GM21526 (cell line): ENCODE data around the gene TGM2.
"Not testable (repeated sequence)": the region's sequence is repeated elsewhere in the genome, so short reads cannot be mapped to it uniquely, and the experiment has no call there.

Experiments
- ATAC-seq: cut with Tn5 transposase; IDR thresholded peaks from one replicate; pipeline ENCODE4 v1.9.1; 2021; ENCODE audit warnings: moderate library complexity; ENCODE audit not compliant: unreplicated experiment, low FRiP score

The TGM2 gene

DNA sequence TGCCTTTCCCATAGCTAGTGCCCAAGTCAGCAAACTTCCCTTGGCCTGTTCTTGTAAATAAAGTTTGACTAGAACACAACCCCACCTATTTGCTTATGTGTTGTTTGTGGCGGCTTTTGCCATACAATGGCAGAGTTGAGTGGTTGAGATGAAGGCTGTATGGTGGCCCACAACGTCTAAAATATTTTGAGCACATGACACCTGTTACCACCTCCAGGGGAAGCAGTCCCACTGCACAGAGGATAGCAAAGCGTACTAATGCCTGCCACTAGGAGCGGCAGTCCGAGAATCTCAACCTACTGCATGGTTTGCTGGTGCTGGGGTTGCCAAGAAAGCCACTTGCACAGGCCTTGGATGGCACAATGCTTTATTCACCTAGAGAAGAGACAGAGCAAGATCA is 58.6 kb downstream of the TGM2 start:
- no peak for ATAC-seq

DNA sequence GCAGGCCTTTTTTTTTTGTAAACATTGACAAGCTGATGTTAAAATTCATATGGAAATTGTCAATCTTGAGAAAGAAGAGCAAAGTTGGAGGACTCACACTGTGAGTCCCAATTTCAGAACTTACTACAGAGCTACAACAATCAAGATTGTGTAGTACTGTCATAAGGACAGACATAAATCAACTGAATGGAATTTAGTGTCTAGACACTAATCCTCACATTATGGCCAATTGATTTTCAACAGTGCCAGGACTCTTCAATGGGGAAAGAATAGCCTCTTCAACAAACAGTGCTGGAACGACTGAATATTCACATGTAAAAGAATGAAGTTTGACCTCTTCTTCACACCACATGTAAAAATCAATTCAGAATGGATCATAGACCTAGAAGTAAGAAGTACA is 60.8 kb downstream of the TGM2 start:
- ATAC-seq: no peak

DNA sequence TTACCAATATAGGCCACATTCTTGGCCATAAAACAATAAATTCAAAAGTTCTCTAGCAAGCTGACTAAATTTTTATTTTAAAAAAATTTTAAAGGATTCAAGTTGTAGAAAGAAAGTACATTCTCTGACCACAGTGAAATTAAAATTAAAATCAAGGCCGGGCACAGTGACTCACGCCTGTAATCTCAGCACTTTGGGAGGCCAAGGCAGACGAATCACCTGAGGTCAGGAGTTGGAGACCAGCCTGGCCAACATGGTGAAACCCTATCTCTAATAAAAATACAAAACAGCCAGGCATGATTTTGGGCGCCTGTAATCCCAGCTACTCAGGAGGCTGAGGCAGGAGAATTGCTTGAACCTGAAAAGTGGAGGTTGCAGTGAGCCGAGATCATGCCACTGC is 62.9 kb downstream of the TGM2 start:
- ATAC-seq: not testable (repeated sequence)

DNA sequence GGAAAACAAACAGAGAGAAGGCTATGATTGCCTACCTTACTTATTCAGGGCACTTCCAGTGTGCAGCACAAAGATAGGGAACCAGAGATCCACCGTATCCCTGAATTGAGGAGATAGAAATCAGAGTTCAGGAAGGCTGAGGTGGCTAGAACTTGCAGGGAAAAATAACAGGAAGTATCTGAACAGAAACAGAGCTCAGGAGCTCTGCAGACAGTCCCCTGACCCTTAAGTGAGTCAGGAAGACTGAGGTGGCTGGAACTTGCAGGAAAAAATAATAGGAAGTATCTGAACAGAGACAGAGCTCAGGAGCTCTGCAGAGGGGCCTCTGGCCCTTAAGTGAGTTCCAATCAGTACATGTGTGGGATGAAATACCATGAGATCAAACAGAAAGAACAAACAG is 66.1 kb downstream of the TGM2 start:
- no peak for ATAC-seq

DNA sequence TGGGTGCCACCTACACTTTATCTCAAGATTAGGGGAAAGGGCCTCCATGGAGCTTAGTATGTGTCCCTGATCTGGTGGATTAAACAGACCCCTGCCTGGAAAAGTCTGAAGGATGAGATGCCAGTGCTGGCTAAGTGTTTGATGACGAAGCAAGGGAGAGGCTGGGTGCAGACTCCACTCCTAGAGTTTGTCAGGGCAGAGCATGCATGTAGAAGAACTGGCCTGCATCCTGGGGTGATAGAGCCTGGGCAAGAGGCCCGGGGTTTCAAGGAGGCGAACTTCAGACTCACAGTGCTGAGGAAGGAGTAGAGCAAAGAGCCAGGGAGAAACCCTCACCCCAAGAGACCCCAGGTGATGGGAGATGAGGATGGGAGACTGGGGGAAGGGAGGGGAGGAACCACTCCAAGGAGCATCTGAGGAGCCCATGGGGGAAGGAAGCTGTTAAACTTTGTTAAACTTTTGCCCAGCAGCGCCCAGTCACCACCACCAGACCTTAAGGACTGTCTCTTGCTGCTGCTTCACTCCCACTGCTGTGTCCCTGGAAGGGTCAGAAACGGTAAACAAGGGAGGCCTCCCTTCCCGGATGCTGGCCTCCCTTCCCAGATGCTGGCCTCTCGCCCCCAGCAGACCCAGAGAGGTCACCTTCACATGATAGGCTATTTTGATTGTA is 69.9 kb downstream of the TGM2 start:
- no peak for ATAC-seq

DNA sequence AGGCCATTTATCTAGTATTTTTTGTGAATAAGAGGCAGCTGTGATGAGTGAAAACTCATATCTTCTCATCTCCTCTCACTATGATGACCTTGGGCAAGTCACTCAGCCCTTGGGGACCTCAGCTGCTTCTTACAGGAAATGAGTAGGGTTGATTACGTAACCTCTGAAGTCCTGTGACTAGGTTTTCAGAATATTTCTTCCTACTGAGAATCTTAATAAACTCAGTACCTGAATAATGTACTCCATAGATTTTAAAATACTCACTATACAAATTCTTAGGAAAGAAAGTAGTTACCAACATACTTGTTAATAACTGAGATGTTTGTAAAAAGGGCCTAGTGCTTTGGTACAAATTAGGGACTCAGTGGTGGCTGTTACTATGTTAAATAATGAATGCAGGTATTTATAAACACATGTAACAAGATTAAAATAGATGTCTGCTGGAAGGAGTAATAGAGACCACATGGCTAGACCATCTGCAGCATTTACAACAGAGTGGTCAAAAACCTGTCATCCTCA is 70.6 kb downstream of the TGM2 start:
- ATAC-seq: peak; percentile 65

DNA sequence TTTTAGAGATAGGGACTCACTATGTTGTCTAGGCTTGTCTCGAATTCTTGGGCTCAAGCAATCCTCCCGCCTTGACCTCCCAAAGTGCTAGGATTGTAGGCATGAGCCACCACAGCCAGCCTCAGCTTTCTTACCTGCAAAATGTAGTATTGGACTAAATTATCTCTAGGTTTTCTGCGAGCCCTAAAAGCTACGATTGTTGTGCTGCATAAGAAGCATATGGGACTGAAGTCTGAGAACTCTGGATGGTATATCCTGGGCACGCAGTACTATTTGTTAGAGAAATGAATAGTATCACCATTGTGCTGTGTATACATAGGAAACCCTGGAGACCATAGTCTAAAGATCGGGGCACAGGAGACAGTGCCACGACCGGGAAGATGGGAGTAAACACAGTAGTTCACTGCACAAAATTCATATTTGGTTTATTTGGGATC is 71.4 kb downstream of the TGM2 start:
- no peak for ATAC-seq

DNA sequence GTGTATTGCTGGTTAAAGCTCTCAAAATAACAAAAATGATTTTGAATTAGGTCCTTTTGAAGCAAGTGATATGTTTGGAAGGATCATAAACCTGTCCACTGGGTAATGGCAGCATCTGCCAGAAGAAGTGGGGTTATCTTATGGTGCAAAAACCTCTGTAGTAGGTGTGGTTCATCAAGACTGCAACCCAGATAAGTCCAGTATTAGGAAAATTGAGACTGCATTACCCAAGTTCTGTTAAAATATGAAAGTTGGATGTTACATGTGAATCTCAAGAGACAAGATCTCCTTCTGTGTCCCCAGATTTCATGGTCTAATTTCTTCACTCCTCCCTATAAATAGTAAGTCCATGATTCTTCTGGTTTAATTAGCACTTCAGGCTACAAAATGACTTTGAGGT is 72.2 kb downstream of the TGM2 start:
- ATAC-seq: no peak

DNA sequence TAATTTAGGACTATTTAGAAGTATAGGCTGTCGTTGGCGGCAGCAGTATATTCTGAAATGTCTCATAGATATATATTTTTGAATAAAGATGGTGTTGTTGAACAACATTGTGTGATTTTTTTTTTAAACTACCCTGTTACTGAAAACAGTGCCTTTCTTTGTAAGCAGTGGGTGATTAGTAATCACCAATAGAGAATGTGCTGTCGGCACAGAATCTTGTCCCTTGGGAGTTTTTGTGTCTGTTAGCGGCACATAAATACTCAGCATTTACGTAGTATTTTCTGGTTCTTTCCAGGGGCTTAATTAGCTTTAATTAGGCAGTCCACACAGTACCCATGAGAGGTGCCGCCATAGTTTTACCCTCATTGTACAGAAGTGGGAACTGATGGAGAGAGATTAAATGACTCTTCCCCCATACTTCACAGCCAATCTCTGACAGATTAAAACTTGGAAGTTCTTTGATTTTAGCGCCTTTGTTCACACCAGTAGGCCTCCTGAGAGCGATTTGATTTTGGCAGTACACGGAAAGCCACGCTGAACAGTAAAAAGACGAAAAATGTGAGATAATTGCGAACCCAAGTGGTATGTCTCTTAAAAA is 72.7 kb downstream of the TGM2 start:
- no peak for ATAC-seq

DNA sequence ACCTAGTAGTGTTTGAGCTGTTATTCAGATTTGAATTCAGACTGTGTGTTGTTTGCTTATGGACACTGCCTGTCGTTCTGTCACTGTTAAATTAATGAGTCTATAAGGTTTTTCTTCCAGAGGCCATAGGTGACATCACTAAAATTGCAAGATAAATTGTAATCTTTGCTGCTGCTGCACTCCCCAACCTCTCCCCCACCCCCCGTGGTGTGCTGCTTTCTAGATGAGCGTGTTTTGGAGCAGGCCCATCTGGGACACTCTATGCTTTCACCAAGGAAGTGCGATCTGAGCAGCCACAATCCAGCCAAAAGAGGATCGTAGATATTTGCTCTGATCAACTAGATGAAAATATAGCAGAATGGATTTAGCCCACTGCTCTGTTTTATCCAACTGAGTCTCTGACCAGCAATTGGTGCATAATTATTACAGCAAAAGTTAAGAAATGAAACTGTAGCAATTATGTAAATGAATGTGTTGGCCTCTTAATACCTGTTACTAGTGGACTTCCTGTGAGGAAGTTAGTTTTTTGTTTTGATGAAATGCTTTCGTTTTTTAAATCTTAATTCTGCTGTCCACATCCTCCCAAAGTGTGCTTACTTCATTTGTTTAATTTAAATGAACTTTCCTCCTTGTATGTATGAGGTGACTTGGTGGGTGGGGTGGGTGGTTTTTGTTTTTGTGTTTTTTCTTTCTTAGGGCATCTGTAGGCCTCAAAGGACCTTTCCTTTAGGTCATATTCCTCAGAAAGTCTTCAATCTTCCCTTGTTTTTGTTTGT is 73.4 kb downstream of the TGM2 start:
- no peak for ATAC-seq

DNA sequence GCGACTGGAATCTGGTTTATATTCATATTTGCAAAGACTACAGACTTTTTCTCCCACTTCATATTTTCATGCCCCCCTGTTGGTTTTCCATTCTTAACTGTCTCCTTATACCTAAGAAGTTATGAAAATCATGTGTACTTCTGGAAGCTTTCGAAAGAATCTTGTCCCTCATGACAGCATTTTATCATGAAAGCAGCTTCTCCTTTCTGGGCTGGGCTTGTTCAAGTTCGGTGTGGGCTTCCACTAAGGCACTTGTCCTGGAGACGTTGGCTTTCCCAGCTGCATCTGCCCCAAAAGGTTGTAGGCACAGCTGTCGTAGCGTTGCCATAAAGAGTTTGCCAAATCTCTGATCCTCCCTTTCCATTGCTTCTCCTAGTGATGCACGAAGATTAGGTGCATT is 75.0 kb downstream of the TGM2 start:
- no peak for ATAC-seq

DNA sequence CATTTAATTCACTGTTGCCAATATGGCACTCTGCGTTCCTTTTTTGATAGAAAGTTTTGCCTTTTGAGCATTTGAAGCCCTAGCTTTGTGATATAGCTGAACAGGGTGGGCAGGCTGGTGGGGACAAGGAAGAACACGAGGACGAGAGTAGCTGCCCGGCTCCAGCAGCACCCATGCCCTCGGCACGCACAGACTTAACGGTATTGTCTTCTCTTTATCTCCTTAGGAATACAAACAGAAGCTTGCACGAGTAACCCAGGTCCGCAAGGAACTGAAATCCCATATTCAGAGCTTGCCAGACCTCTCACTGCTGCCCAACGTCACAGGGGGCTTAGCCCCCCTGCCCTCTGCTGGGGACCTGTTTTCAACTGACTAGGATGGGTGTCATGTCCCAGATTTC is 75.6 kb downstream of the TGM2 start:
- ATAC-seq: no peak

DNA sequence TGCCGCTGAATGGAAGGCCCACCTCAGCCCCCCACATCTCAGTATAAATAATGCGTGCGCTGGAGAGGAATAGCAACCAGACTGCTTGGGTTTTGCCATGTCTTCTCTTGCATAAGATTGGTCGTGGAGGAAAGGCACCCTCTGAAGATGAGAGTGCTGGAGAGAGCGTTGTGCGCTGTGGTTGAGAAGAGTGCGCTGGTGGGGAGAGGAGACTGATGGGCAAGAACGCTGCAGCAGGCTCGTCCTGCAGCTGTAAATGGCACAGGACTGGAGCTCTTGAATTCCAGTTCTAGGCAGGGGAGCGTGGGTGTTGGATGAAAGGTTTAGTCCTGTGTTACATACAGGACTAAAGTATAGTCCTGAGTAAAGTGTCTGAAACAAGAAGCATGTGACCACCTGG is 80.0 kb downstream of the TGM2 start:
- no peak for ATAC-seq

DNA sequence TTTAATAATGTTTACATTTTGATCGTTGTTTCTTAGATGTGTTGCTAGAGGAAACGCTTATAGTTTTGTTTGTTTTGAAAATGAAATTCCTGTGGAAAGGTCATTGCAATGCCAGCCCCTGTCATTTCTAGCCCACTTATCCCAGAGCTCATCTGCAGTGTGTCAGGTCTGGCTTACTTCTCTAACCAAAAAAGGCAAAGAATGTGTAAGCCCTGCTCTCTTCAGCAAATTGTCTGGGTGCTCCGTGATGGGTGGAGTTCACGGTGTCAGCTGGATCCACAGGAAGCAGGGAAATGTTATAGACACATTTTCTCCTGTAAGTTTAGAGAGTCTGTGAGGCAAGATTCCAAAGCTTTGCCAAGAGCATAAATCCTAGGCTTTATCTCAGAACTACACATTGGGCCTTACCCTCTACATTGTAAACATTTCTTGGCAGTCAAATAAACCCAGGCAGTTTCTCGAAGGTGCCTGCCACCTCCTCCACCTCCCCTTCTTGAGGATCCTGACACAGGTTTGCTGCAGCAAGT is 80.6 kb downstream of the TGM2 start:
- no peak for ATAC-seq

DNA sequence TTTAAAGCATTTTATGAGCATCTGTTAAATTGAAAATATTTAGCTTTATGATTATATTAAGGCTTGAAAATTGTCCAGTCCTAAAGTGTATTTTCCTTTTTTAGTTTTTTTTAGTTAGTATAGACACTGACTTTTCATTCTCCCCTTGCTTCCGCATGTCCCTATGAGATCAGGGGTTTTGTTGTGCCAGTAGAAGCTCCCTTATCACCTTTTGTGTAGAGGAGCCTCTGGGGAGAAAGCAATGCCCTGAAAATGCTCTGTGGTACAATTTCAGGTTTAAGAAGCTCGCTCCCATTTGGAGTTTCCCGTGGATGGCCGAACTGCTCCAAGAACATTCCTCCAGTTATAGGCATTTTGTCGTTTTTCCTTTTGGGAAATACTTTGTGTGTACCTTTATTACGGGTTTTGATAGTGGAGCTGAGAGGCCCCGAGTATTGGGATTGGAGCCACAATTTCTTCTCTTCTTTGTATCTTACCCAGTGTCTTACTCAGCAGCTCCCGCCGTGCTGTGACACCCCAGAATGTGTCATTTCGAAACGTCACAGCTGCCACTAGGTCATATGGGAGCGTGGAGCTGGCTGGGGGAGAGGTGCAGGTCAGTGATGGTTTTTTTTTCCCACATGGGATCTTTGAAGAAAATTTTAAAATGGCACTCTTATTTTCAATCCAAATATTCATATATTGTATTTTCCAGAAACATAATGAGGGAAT is 81.6 kb downstream of the TGM2 start:
- no peak for ATAC-seq

DNA sequence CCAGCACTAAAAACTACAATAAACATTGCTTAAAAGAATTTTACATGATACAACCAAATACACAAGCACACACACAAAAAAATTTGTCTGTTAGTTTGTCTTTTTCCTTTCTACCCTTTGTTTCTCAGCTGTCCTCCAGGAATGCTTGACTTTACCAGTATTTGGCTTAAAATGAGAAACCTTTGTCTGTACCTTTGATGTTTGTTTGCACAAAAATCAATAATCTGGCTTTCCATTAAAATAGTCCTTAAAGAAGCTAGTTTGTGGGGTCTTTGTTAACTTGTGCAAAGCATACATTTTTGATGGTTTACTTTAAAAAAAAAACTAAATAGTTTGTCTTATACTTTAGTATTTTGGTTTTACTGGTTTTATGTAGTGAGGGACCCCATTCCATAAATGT is 82.2 kb downstream of the TGM2 start:
- no peak for ATAC-seq

DNA sequence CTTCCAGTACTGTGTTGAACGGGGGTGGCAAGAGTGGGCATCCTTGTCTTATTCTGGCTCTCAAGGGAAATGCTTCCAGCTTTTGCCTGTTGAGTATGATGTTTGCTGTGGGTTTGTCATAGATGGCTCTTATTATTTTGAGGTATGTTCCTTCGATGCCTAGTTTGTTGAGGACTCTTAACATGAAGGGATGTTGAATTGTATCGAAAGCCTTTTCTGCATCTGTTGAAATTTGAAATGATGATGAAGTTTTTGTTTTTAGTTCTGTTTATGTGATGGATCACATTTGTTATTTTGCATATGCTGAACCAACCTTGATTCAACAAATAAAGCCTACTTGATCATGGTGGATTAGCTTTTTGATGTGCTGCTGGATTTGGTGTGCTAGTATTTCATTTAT is 83.5 kb downstream of the TGM2 start:
- ATAC-seq: no peak

DNA sequence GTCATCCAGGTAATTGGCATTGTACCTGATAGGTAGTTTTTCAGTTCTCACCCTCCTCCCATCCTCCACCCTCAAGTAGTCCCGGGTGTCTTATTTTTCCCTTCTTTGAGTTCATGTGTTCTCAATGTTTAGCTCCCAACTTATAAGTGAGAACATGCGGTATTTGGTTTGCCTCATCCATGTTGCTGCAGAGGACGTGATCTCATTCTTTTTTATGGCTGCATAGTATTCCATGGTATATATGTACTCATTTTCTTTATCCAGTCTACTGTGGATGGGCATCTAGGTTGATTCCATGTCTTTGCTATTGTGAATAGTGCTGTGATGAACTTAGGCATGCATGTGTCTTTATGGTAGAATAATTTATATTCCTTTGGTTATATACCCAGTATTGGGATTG is 85.7 kb downstream of the TGM2 start:
- no peak for ATAC-seq

DNA sequence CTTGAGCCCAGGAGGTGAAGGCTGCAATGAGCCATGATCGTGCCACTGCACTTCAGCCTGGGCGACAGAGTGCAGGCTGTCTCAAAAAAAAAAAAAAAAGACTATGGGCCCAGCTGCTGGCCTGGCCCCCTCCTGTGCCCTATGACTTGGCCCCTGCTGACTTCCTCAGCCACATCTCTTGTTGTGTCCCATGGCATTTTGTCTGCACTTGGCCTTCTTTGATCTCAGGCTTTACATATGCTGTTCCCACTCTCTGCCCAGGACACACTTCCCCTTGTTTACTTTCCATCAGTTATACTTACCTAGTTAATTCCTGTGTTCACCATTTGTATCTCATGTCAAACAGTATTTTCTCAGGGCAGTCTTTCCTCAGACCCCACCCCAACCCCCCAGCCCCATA is 87.0 kb downstream of the TGM2 start:
- ATAC-seq: no peak
